ENCODE results near the gene ERH. TPM values are rescaled to one million over a fixed set of nuclear protein-coding genes. Genes with fewer than 3 reads are reported as not detected.
"Not testable (repeated sequence)": the region's sequence is repeated elsewhere in the genome, so short reads cannot be mapped to it uniquely, and the experiment has no call there.

ERH gene
- total RNA-seq, 1 experiment from 2014 or later = 125 TPM

- no peak for DNase-seq (ENCODE audit: low read depth)
Measured at GRCh38 chr14:69395929-69396328, 2.2 kb downstream of the ERH start.

GRCh38 chr14:69392481-69392880 lies 5.6 kb downstream of the ERH start:
- DNase-seq (ENCODE audit: low read depth) = no peak

- DNase-seq (ENCODE audit: low read depth) = not testable (repeated sequence)
Measured at GRCh38 chr14:69391400-69391799, 6.7 kb downstream of the ERH start.

- DNase-seq (ENCODE audit: low read depth) = no peak
Measured at GRCh38 chr14:69387311-69387710, 10.8 kb downstream of the ERH start.

GRCh38 chr14:69378274-69378673 lies 19.8 kb downstream of the ERH start:
- no peak for DNase-seq (ENCODE audit: low read depth)

GRCh38 chr14:69376439-69376838 lies 21.7 kb downstream of the ERH start:
- DNase-seq (ENCODE audit: low read depth) = no peak

GRCh38 chr14:69375722-69376121 lies 22.4 kb downstream of the ERH start:
- DNase-seq (ENCODE audit: low read depth) = no peak

GRCh38 chr14:69375182-69375581 lies 22.9 kb downstream of the ERH start:
- DNase-seq (ENCODE audit: low read depth) = no peak

- DNase-seq (ENCODE audit: low read depth) = no peak
Measured at GRCh38 chr14:69374235-69374634, 23.9 kb downstream of the ERH start.

GRCh38 chr14:69373104-69373503 lies 25.0 kb downstream of the ERH start:
- no peak for DNase-seq (ENCODE audit: low read depth)

- no peak for DNase-seq (ENCODE audit: low read depth)
Measured at GRCh38 chr14:69372146-69372545, 26.0 kb downstream of the ERH start.

- DNase-seq (ENCODE audit: low read depth) = no peak
Measured at GRCh38 chr14:69370061-69370460, 28.0 kb downstream of the ERH start.

GRCh38 chr14:69368381-69368780 lies 29.7 kb downstream of the ERH start:
- no peak for DNase-seq (ENCODE audit: low read depth)

GRCh38 chr14:69366761-69367160 lies 31.3 kb downstream of the ERH start:
- no peak for DNase-seq (ENCODE audit: low read depth)

- DNase-seq (ENCODE audit: low read depth) = no peak
Measured at GRCh38 chr14:69366069-69366468, 32.0 kb downstream of the ERH start.

GRCh38 chr14:69364378-69364777 lies 33.7 kb downstream of the ERH start:
- DNase-seq (ENCODE audit: low read depth) = no peak

- no peak for DNase-seq (ENCODE audit: low read depth)
Measured at GRCh38 chr14:69363964-69364363, 34.1 kb downstream of the ERH start.

- no peak for DNase-seq (ENCODE audit: low read depth)
Measured at GRCh38 chr14:69363055-69363454, 35.0 kb downstream of the ERH start.

- no peak for DNase-seq (ENCODE audit: low read depth)
Measured at GRCh38 chr14:69360438-69361108, 37.5 kb downstream of the ERH start.

GRCh38 chr14:69358966-69359365 lies 39.1 kb downstream of the ERH start:
- no peak for DNase-seq (ENCODE audit: low read depth)

- DNase-seq (ENCODE audit: low read depth) = no peak
Measured at GRCh38 chr14:69358233-69358963, 39.7 kb downstream of the ERH start.

- DNase-seq (ENCODE audit: low read depth) = no peak
Measured at GRCh38 chr14:69357544-69358200, 40.4 kb downstream of the ERH start.

Data from RPMI7951 (cell line).